ENCODE measurements around the gene ANP32D. TPM values are rescaled to one million over a fixed set of nuclear protein-coding genes. Genes with fewer than 3 reads are reported as not detected.
"Not testable (repeated sequence)": the region's sequence is repeated elsewhere in the genome, so short reads cannot be mapped to it uniquely, and the experiment has no call there.

Gene ANP32D
- total RNA-seq: not detected

GRCh38 chr12:48472259-48472658 is at the start of gene ANP32D:
TSS of gene ANP32D (plus strand) at chr12:48472559. CDS start at chr12:48472665, 106 bp downstream.
- no peak within 1 kb of the TSS for H3K4me3 Mint-ChIP-seq
- peaks cover 40% of the 10 kb centered on the region for H3K36me3 Mint-ChIP-seq
- no peak within 1 kb of the TSS for H3K27ac Mint-ChIP-seq
- no peaks in the 10 kb centered on the region for H3K4me1 Mint-ChIP-seq (ENCODE audit: low read depth in 2 of 2)
- peaks cover 28 to 43% of the 10 kb centered on the region in 2 donors for H3K27me3 Mint-ChIP-seq
- DNase-seq (ENCODE audit: low spot score): no peak
- H3K9me3 Mint-ChIP-seq: peaks cover 16% of the 10 kb centered on the region
- no peak for ATAC-seq

GRCh38 chr12:48423171-48423570 is 49.2 kb upstream of the ANP32D start:
- Mint-ChIP-seq H3K4me3 (no peak overlapping the region), H3K9me3 (peaks cover 3% of the 10 kb centered on the region), H3K27ac (no peak overlapping the region), H3K27me3 (peaks cover 21 to 25% of the 10 kb centered on the region in 2 donors), H3K4me1 (ENCODE audit: low read depth in 2 of 2) (no peaks in the 10 kb centered on the region), H3K36me3 (peaks cover 4% of the 10 kb centered on the region)
- no peak for ATAC-seq
- no peak for DNase-seq (ENCODE audit: low spot score)

GRCh38 chr12:48424644-48425043 is 47.7 kb upstream of the ANP32D start:
- H3K27me3 Mint-ChIP-seq: peaks cover 26 to 27% of the 10 kb centered on the region in 2 donors
- H3K4me1 Mint-ChIP-seq (ENCODE audit: low read depth in 2 of 2): no peaks in the 10 kb centered on the region
- no peak overlapping the region for H3K27ac Mint-ChIP-seq
- no peak overlapping the region for H3K4me3 Mint-ChIP-seq
- peaks cover 9% of the 10 kb centered on the region for H3K9me3 Mint-ChIP-seq
- H3K36me3 Mint-ChIP-seq: peaks cover 11% of the 10 kb centered on the region
- no peak for ATAC-seq
- no peak for DNase-seq (ENCODE audit: low spot score)

- not testable (repeated sequence) for H3K9me3 Mint-ChIP-seq; H3K4me3 Mint-ChIP-seq; DNase-seq (ENCODE audit: low spot score); H3K27ac Mint-ChIP-seq; H3K4me1 Mint-ChIP-seq (ENCODE audit: low read depth in 2 of 2); ATAC-seq
- Mint-ChIP-seq H3K27me3 (peaks cover 32 to 45% of the 10 kb centered on the region in 2 donors), H3K36me3 (peaks cover 23% of the 10 kb centered on the region)
Measured at GRCh38 chr12:48434016-48434415, 38.3 kb upstream of the ANP32D start.

- Mint-ChIP-seq H3K4me1 (ENCODE audit: low read depth in 2 of 2) (no peaks in the 10 kb centered on the region), H3K27ac (no peak overlapping the region), H3K4me3 (no peak overlapping the region), H3K27me3 (peaks cover 16 to 36% of the 10 kb centered on the region in 2 donors), H3K9me3 (no peaks in the 10 kb centered on the region), H3K36me3 (peaks cover 5% of the 10 kb centered on the region)
- ATAC-seq (no peak), DNase-seq (ENCODE audit: low spot score) (no peak)
Measured at GRCh38 chr12:48441069-48441468, 31.3 kb upstream of the ANP32D start.

- ATAC-seq (no peak), DNase-seq (ENCODE audit: low spot score) (no peak)
- no peaks in the 10 kb centered on the region for H3K9me3 Mint-ChIP-seq
- peaks cover 13 to 32% of the 10 kb centered on the region in 2 donors for H3K27me3 Mint-ChIP-seq
- no peak overlapping the region for H3K4me3 Mint-ChIP-seq
- no peaks in the 10 kb centered on the region for H3K4me1 Mint-ChIP-seq (ENCODE audit: low read depth in 2 of 2)
- no peaks in the 10 kb centered on the region for H3K36me3 Mint-ChIP-seq
- H3K27ac Mint-ChIP-seq: no peak overlapping the region
Measured at GRCh38 chr12:48442179-48442847, 30.0 kb upstream of the ANP32D start.

- no peak overlapping the region for H3K4me3 Mint-ChIP-seq
- H3K36me3 Mint-ChIP-seq: peaks cover 8% of the 10 kb centered on the region
- ATAC-seq (no peak), DNase-seq (ENCODE audit: low spot score) (no peak)
- H3K27me3 Mint-ChIP-seq: peaks cover 22 to 51% of the 10 kb centered on the region in 2 donors
- no peak overlapping the region for H3K27ac Mint-ChIP-seq
- H3K4me1 Mint-ChIP-seq (ENCODE audit: low read depth in 2 of 2): no peaks in the 10 kb centered on the region
- H3K9me3 Mint-ChIP-seq: peaks cover 6% of the 10 kb centered on the region
Measured at GRCh38 chr12:48445538-48445937, 26.8 kb upstream of the ANP32D start.

GRCh38 chr12:48446161-48446776 is 26.1 kb upstream of the ANP32D start:
- Mint-ChIP-seq H3K4me3 (no peak overlapping the region), H3K4me1 (ENCODE audit: low read depth in 2 of 2) (no peaks in the 10 kb centered on the region), H3K27me3 (peaks cover 26 to 58% of the 10 kb centered on the region in 2 donors), H3K27ac (no peak overlapping the region), H3K9me3 (peaks cover 6% of the 10 kb centered on the region), H3K36me3 (peaks cover 8% of the 10 kb centered on the region)
- ATAC-seq (no peak), DNase-seq (ENCODE audit: low spot score) (no peak)

- H3K9me3 Mint-ChIP-seq: peaks cover 6% of the 10 kb centered on the region
- no peaks in the 10 kb centered on the region for H3K4me1 Mint-ChIP-seq (ENCODE audit: low read depth in 2 of 2)
- peaks cover 26 to 65% of the 10 kb centered on the region in 2 donors for H3K27me3 Mint-ChIP-seq
- ATAC-seq (no peak), DNase-seq (ENCODE audit: low spot score) (no peak)
- no peak overlapping the region for H3K4me3 Mint-ChIP-seq
- peaks cover 8% of the 10 kb centered on the region for H3K36me3 Mint-ChIP-seq
- H3K27ac Mint-ChIP-seq: no peak overlapping the region
Measured at GRCh38 chr12:48447755-48448154, 24.6 kb upstream of the ANP32D start.

GRCh38 chr12:48451372-48451771 is 21.0 kb upstream of the ANP32D start:
- Mint-ChIP-seq H3K4me3 (no peak overlapping the region), H3K4me1 (ENCODE audit: low read depth in 2 of 2) (no peaks in the 10 kb centered on the region), H3K9me3 (peaks cover 6% of the 10 kb centered on the region), H3K27ac (no peak overlapping the region), H3K27me3 (peaks cover 24 to 51% of the 10 kb centered on the region in 2 donors), H3K36me3 (peaks cover 8% of the 10 kb centered on the region)
- no peak for DNase-seq (ENCODE audit: low spot score)
- ATAC-seq: no peak

GRCh38 chr12:48452961-48453360 is 19.4 kb upstream of the ANP32D start:
- H3K36me3 Mint-ChIP-seq; H3K4me3 Mint-ChIP-seq; ATAC-seq; H3K4me1 Mint-ChIP-seq (ENCODE audit: low read depth in 2 of 2); H3K27ac Mint-ChIP-seq; DNase-seq (ENCODE audit: low spot score); H3K9me3 Mint-ChIP-seq: not testable (repeated sequence)
- peaks cover 26 to 39% of the 10 kb centered on the region in 2 donors for H3K27me3 Mint-ChIP-seq

- H3K4me1 Mint-ChIP-seq (ENCODE audit: low read depth in 2 of 2): no peaks in the 10 kb centered on the region
- peaks cover 38 to 41% of the 10 kb centered on the region in 2 donors for H3K27me3 Mint-ChIP-seq
- H3K36me3 Mint-ChIP-seq: peaks cover 7% of the 10 kb centered on the region
- H3K27ac Mint-ChIP-seq: no peak overlapping the region
- ATAC-seq (no peak), DNase-seq (ENCODE audit: low spot score) (no peak)
- no peak overlapping the region for H3K4me3 Mint-ChIP-seq
- H3K9me3 Mint-ChIP-seq: peaks cover 6% of the 10 kb centered on the region
Measured at GRCh38 chr12:48454667-48455066, 17.7 kb upstream of the ANP32D start.

GRCh38 chr12:48455116-48455515 is 17.2 kb upstream of the ANP32D start:
- Mint-ChIP-seq H3K9me3 (peaks cover 3% of the 10 kb centered on the region), H3K27me3 (peaks cover 34 to 37% of the 10 kb centered on the region in 2 donors), H3K4me3 (no peak overlapping the region), H3K27ac (no peak overlapping the region), H3K36me3 (peaks cover 3% of the 10 kb centered on the region), H3K4me1 (ENCODE audit: low read depth in 2 of 2) (no peaks in the 10 kb centered on the region)
- ATAC-seq (no peak), DNase-seq (ENCODE audit: low spot score) (no peak)

GRCh38 chr12:48459259-48459658 is 13.1 kb upstream of the ANP32D start:
- no peak for DNase-seq (ENCODE audit: low spot score)
- no peak for ATAC-seq
- H3K4me3 Mint-ChIP-seq: no peak overlapping the region
- H3K27ac Mint-ChIP-seq: no peak overlapping the region
- H3K9me3 Mint-ChIP-seq: no peaks in the 10 kb centered on the region
- no peaks in the 10 kb centered on the region for H3K36me3 Mint-ChIP-seq
- peaks cover 33 to 40% of the 10 kb centered on the region in 2 donors for H3K27me3 Mint-ChIP-seq
- no peaks in the 10 kb centered on the region for H3K4me1 Mint-ChIP-seq (ENCODE audit: low read depth in 2 of 2)

Data from natural killer cell treated with Interleukin-12 subunit alpha and Interleukin-12 subunit beta and Interleukin-15 and Interleukin-18, amount 100 ng/mL, for 72 hours (primary cell).